Lower leg skin (tissue), 4 donors: Measurements from ENCODE around the gene CPAMD8. TPM values are rescaled to one million over a fixed set of nuclear protein-coding genes. Genes with fewer than 3 reads are reported as not detected.
"Not testable (repeated sequence)": the region's sequence is repeated elsewhere in the genome, so short reads cannot be mapped to it uniquely, and the experiment has no call there.

Source experiments
- DNase-seq, 2 donors: peaks; one replicate each; pipeline ENCODE4 v3.0.0-alpha.2; 2019; ENCODE audit warnings: low spot score in 2 of 2
- H3K4me3 ChIP-seq: fragments of 200-600 bp; sonication (generic); 2 replicates; pipeline ENCODE4 v1.5.1; 2017; ENCODE audit warnings: mild to moderate bottlenecking, low read depth; ENCODE audit not compliant: poor library complexity, severe bottlenecking
- POLR2A ChIP-seq, 2 donors: fragments of 450-650 bp; IDR thresholded peaks; one replicate each; pipeline ENCODE4 v1.6.1; 2016 to 2017; ENCODE audit warnings: antibody characterized with exemption in 2 of 2, mild to moderate bottlenecking in 1 of 2, moderate library complexity in 1 of 2
- WGBS, 2 donors: methylation state at CpG; one replicate each; pipeline ENCODE4 v1.1.5; 2018; 5-methylcytosine and 5-hydroxymethylcytosine counted together
- intact Hi-C: fragments of 100-400 bp; cut with DNase I; formaldehyde crosslinking; loops from one replicate; pipeline ENCODE4 v1.15.0; 2023; ENCODE audit warnings: low total_unique reads
- total RNA-seq, 4 donors: library from RNA; depleted of rRNA; stranded (reverse); fragments of >200 nt; gene quantifications; one replicate each; pipeline ENCODE4 v1.1.0, GENCODE V29; 2016
- TF ChIP-seq, protein P1 (sequence below), 3 donors: fragments of 450-650 bp; IDR thresholded peaks; one replicate each; pipeline ENCODE4 v1.5.1; 2016; ENCODE audit warnings: antibody characterized with exemption in 3 of 3, mild to moderate bottlenecking in 3 of 3, moderate library complexity in 2 of 3

CPAMD8 gene
- total RNA-seq, 4 donors from 2014 or later, result 8.1 to 14.0 (median 13.0) TPM

- TF ChIP-seq, protein P1, sequence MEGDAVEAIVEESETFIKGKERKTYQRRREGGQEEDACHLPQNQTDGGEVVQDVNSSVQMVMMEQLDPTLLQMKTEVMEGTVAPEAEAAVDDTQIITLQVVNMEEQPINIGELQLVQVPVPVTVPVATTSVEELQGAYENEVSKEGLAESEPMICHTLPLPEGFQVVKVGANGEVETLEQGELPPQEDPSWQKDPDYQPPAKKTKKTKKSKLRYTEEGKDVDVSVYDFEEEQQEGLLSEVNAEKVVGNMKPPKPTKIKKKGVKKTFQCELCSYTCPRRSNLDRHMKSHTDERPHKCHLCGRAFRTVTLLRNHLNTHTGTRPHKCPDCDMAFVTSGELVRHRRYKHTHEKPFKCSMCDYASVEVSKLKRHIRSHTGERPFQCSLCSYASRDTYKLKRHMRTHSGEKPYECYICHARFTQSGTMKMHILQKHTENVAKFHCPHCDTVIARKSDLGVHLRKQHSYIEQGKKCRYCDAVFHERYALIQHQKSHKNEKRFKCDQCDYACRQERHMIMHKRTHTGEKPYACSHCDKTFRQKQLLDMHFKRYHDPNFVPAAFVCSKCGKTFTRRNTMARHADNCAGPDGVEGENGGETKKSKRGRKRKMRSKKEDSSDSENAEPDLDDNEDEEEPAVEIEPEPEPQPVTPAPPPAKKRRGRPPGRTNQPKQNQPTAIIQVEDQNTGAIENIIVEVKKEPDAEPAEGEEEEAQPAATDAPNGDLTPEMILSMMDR (IDR thresholded peaks at IDR 0.05), result no peak
- no peak for TF ChIP-seq POLR2A (IDR thresholded peaks at IDR 0.05)
- 83 to 88% methylated on average over 10 to 16 of the region's 16 CpGs for WGBS, 2 donors
- intact Hi-C loops, result no loop called here
- no peak overlapping the region for H3K4me3 ChIP-seq
- DNase-seq, result peak in 1 of 2 donors; percentile 63
Observed at GRCh38 chr19:16946951-16947940, 79.4 kb downstream of the CPAMD8 start.

GRCh38 chr19:16945762-16946465 lies 80.7 kb downstream of the CPAMD8 start:
- 87 to 89% methylated on average over 8 of the region's 8 CpGs for WGBS, 2 donors
- intact Hi-C loops, result no loop called here

GRCh38 chr19:16945364-16945714 lies 81.3 kb downstream of the CPAMD8 start:
- peak in 1 of 2 donors; percentile 72 for DNase-seq
- intact Hi-C loops, result no loop called here
- WGBS, 2 donors, result 89 to 91% methylated on average over 8 to 11 of the region's 11 CpGs
- TF ChIP-seq POLR2A (IDR thresholded peaks at IDR 0.05), result no peak
- TF ChIP-seq, protein P1 (IDR thresholded peaks at IDR 0.05), result no peak
- no peak overlapping the region for H3K4me3 ChIP-seq

More at GRCh38 chr19:16945762-16946465, 80.7 kb downstream of the CPAMD8 start:
- no peak overlapping the region for H3K4me3 ChIP-seq
- no peak for DNase-seq
- TF ChIP-seq POLR2A (IDR thresholded peaks at IDR 0.05), result no peak
- TF ChIP-seq, protein P1 (IDR thresholded peaks at IDR 0.05), result no peak

DNA sequence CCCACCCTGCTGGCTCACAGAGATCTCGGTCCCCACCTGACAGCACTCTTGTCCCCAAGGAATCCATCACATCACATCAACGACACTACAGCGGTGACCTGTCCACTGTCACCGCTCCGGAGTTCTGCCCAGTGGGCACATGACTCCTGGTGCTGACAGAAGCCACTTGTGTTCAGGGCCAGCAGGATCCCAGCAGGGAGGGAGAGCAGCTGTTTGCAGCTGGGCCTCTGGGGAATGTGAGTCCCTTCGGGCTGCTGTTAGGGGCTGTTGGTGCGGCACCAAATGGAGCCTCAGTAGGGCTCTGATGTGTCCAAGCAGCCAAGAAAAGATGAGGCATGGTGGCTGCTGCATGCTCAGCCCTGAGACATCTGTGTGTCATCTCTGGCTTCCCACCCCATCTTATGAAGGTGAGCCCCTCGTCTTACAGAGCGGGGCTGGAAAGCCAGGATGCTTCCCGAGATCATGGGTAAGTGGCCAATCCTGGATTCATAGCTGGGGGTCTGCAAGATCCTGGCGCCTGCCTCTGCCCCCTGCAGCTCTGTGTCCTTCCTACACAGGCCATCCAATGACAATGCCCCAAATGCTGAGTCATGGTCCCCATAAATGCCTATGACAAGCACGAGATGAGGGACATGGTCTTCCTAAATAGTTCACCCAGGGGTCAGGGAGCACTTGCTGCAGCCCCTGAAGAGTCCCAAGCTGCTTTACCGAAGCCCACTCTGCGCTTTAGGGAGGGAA lies 81.8 kb downstream of the CPAMD8 start:
- peak in 1 of 2 donors; percentile 71 for DNase-seq
- intact Hi-C loops, result no loop called here
- TF ChIP-seq POLR2A (IDR thresholded peaks at IDR 0.05), result no peak
- TF ChIP-seq, protein P1 (IDR thresholded peaks at IDR 0.05), result no peak
- H3K4me3 ChIP-seq, result no peak overlapping the region
- WGBS, 2 donors, result 81 to 86% methylated on average over 13 to 14 of the region's 14 CpGs

DNA sequence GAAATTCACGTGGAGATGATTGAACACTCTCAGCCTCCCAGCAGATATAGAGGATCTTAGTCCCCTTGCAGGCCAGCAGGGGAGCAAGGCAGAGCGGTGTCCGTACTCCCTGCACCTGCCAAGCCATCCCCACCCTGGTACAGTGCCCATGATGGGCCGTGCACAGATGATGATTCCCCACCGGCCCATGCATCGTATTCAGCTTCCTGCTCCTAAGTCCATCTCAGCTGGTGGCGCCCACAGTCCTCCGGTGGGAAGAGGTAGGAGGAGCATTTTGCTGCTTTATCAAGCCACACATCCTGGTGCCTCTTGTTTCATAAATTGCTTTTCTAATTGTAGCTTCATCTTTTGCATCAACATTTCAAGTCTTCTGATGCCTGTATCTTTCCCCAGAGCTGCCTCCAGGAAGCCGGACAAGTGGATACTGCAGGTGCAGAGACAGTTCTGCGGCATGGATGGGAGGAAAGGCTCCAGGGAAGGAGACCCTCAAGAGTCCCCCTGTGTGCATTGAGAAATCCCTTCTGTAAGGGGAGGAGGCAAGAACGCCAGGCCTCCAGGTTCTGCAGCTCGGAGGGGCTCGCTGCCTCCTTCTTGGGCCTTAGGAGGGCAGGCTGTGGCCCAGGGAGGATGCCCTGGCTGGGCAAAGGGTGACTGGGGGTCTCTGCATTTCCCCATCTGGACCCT lies 82.5 kb downstream of the CPAMD8 start:
- WGBS, 2 donors, result 87 to 93% methylated on average over 13 of the region's 13 CpGs
- intact Hi-C loops, result no loop called here
- TF ChIP-seq, protein P1 (IDR thresholded peaks at IDR 0.05), result no peak
- TF ChIP-seq POLR2A (IDR thresholded peaks at IDR 0.05), result no peak
- DNase-seq, result peak in 1 of 2 donors; percentile 81
- H3K4me3 ChIP-seq, result no peak overlapping the region

- DNase-seq, intact Hi-C loops, H3K4me3 ChIP-seq: not testable (repeated sequence)
- 94 to 98% methylated on average over 7 of the region's 7 CpGs for WGBS, 2 donors
Observed at GRCh38 chr19:16943090-16943489, 83.5 kb downstream of the CPAMD8 start.
